NCI-H2227 treated with DMSO at 0.1 percent for 48 hours (cell line): Measurements from ENCODE around the gene BAIAP3.

Experiments used
- DNase-seq: peaks from one replicate; lab custom pipeline; 2025; lab: John Stamatoyannopoulos, UW

Gene BAIAP3

DNA sequence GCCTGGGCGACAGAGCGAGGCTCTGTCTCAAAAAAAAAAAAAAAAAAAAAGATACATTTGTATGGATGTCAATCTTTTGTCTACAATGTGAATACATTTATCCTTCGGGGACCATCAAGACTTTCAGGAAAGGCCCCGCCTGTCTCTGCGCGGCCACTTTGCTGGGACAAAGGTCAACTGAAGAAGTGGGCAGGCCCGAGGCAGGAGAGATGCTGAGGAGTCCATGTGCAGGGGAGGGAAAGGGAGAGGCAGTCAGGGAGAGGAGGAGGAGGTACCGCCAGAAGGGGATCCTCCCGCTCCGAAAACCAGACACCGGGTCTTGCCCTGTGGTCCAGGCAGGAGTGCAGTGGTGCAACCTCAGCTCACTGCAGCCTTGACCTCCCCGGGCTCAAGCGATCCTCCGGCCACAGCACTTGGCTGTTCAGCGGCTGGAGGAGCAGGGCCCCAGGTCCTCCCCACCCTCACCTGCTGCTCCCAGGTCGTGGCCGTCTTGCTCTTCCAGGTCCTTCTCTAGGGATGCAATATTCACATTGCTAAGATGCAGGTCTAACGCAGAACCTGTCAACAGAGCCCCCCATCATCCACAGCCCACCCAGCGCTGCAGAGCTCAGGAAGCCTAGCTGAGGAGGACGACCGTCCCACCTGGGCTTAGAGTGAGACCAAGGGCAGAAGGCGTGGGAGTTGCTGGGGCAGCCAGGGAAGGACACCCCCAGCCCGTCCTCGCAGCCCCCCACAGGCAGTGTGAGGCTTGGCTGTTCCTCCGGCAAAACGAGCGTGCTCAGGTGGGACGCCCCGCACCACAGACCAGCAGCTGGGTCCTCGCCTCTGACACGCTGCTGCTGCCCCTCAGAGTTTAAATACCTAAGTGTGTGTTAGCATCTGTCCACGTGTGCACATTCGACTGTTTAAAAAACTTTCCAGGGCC, 37.9 kb downstream of the BAIAP3 start:
- no peak for DNase-seq

DNA sequence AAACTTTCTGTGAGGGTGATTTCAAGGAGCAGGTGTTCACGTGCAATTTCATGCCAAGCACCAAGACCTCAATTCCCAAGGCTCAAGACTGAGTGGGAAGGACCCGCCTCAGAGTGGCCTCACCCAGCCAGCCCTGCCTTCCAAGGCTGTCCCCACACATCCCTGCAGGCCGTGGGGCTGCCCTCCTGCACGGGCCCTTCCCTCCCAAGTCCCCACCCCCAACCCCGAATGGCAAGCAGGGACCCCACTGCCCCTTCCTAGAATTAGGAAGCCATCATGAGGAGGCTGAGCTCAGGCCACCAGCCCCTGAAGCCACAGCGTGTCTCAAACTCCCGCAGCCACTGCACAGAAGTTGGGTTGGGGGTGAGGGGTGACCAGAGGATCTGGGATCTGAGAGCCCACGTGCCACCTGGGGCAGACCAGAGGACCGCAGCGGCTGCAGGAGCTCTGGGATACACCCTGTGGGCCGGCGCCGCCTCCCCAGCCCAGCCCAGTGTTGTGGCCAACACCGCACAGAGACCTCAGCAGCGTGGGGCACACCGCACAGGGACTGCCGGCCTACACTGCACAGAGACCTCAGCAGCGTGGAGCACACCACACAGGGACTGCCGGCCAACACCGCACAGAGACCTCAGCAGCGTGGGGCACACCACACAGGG, 39.0 kb downstream of the BAIAP3 start:
- no peak for DNase-seq

DNA sequence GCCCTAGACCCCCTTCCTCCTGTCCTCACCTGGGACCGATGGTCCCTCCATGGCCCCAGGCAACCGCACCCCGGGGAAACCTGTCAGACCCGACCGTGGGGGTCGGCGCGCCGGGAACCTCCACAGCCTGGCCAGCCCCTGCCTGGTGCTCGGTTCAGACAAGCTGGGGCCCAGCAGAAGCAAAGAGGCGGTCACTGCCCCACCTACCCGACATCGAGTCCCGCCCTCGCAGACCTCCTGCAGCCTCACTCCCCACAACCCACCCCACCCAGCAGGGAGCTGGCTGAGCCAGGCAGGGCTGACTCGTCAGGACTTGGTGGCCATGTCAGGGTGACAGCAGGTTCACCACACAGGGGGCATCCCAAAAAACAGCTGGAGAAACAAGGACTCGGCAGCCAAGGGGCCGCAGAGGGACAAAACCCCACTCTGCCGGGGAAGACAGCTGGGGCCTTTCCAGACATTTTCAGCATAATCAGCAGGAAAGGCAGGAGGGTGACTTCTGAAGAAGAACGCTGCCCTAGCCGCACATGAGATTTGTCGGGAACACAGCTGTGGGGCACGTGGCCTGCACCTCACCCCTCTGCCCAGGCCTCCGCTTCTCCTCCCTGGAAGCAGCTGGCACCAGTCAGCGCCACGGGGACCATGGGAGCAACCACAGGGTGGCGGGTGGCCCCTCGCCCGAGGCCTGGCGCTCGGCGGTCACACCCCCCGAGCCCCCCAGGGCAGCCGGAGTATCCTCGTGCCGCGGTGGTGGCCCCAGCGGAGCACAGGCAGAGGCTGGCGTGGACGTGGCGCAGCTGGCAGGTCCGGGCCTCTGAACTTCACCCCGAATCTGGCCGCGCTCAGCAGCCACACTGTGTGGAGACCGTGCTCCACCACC, 41.2 kb downstream of the BAIAP3 start:
- DNase-seq: no peak

DNA sequence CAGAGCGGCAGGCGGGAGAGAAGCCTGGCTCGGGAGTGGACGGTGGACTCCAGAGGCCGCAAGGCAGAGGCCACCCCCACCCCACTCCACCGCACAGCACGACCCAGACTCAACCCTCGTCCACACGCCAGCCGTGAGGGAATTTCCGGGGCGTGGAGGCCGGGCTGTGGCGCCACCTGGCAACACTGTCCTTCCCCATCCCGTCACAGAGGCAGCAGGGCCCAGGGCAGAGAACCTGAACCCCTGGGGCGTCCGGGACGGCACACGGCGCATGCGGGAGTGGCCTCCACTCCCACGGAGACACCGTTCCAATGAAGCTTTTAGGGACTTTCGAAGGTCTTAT, 41.8 kb downstream of the BAIAP3 start:
- DNase-seq: no peak

DNA sequence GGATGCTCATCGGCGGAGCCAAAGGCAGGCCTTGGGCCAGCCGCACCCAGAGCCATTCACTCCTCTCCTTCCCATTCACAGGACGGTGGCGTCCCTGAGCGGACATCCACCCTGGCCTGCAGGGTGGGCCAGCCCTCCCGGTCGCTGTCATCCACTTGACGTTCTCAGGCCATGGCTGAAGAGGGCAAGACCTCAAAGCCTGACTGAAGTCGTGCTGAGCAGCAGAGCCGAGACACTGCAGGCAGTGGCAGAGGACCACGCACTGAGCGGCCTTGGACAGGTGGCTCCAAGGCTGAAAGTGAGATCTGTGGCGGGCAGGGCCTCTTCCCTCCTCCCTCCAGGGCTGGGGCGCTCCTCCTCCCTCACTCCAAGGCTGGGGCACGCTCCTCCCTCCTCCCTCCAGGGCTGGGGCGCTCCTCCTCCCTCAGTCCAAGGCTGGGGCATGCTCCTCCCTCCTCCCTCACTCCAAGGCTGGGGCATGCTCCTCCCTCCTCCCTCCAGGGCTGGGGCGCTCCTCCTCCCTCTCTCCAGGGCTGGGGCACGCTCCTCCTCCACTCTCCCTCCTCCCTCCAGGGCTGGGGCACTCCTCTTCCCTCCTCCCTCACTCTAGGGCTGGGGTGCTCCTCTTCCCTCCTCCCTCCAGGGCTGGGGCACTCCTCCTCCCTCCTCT, 42.4 kb downstream of the BAIAP3 start:
- DNase-seq: no peak

DNA sequence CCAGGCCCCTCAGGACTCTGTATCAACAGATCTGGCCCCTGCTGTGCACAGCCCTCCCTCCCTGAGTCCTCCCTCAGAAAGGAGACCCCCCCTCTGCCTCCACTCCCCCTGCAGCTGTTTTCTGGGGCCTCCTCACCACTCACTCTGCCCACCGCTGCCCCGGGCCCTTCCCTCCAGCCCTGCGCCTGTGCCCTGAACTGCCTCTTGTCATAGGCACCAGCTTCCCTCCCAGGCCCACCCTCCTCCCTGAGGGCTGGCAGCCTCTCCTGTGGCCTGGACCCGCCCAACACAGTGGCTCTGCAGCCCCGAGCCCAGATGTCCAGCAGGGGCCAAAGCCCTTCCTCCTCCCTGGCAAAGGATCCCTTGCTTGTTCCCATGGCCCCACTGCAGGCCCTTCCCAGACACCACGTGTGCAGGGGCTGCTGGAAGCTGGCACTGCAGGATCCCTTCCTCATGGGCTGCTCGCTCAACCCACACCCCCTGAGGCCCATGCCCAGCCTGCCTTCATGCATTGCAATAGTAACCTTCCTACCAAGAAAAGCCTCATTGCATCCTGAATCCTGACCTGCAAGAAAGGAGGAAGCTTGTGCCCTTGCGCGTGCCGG, 44.1 kb downstream of the BAIAP3 start:
- DNase-seq: no peak

DNA sequence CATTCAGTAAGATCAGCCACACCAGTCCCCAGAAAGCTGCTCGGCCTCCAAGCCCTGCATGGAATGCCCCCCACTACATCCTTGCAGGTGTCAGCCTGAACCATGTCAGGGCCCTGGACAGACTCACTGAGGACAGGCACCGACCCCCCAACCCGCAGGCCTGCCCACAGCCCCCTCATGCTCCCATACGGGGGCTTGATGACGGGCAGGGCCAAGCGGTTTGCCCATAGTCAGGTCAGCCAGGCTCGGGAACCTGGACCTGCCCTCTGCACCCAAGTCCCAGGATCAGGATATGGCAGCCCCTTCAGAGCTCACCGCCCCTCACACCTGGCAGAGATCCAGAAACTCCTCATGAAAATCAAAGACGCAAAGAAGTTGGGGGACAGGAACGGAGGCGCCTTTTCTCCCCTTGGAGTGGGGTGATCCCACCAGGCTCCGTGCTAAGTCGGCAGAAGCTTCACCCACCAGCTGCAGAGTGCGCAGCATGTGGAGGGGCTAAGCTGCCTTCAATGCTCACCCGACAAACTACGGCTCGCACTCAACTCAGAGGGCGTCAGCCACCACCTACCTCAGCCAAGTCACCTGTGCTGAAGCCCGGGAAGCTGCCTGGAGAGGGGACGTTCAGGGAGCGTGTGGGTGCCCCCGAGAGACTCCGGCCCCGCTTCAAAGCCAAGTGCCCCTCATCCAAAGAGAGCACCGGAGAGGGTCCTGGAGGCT, 44.8 kb downstream of the BAIAP3 start:
- no peak for DNase-seq

DNA sequence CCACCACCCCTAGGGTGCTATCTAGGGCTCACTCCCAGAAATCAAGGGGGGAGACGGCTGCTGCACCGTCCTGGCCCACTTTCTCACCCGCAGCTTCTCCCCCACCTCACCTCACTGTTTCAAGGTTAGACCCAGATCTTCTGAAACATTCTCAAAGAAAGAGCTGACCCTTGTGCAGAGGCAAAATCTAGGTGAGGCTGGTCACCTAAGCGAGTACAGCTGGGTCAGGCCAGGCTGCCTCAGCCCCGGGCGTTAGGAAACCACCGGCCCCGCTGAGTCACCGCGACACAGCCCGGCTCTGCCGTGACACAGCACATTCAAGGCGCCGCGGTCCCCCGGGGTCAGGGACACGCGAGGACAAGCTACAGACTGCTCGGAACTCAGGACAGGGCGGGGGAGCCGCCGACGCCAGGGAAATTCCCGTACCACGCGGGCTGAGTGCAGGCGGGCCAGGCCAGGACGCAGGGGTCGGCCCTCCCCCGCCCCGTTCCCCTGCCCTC, 45.4 kb downstream of the BAIAP3 start:
- DNase-seq: no peak

DNA sequence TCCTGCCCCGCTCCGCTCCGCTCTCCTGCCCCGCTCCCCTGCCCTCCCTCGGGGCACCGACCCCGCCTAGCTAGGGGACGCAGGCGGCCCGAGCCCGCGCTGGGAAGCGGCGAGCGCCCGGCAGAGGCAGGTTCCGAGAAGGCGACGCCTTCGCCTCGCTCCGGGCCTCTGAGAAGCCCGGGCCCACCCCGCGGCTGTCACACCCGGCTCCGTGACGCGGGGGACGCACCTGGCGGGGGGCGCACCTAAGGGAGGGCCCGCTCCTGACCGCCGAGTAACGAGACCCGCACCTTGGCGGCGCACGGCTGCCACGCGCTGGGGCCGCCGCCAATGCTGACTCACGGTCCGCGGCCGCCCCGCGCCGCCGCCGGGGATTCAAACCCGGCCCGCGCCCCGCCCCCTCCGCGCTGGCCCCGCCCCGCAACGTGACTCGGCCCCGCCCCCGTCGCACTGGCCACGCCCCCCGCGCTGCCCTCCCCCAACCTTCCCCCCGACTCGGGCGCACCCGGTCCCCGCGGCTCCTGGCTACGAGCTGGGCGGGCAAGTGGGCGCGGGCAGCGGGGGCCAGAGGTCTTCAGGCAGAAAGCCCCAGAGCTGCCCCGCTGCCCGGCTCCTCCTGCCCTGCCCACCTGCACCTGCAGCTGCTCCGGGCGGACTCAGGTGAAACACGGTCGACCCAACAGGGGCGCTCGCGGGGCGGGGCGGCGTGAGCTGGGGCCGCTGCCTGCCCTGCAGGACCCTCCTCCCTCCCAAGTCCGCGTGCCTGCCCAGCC, 46.0 kb downstream of the BAIAP3 start:
- DNase-seq: peak; percentile 62

DNA sequence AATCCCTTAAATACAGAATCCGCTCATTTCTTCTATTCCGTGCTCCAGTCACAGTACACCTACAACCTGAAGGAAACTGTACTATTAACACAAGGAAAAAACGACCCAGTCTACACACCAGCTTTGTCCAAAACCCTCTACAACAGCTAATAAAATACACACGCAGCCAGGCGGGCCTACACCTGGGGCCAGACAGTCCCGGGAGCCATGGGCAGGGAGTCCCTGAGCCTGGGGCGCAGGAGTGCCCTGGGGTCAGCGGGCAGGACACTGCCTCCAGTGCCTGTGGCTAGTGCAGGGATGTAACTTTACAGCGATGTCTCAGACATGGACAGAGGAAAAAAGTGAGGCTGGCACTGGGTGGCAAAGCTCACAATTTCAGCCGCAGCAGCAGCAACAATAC, 46.8 kb downstream of the BAIAP3 start:
- no peak for DNase-seq

DNA sequence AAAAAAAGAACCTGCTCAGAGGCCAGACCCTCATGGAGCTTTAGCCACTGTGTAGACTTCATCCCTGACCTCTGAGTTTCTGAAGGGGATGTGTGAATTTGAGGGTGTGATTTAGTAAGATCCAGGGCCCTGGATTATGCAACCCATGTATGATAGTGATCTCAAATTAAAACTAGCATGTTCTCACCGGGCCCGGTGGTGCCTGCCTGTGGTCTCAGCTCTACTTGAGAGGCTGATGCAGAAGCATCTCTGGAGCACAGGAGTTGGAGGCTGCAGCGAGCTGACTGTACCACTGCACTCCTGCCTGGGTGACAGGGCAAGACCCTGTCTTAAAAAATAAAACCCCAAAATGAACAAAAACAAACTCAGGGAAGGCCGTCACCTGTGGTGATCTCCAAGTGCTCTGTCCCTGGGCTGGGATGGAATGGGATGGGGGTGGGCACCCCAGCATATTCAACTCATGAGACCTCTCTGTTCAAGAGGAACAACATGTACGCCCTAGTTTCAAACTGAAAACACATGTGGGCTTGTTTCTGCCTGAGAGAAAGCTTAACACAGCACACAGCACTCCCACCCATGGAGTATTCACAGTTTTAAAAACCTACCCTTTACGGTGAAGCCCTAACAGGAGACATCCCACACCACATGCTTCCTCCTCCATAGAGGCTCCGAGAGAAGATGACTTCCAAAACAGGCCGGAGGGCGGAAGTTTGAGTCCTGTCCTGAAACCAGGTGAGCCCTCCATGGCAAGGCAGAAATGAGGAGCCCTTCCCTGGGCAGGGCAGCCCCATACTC, 48.4 kb downstream of the BAIAP3 start:
- DNase-seq: no peak

DNA sequence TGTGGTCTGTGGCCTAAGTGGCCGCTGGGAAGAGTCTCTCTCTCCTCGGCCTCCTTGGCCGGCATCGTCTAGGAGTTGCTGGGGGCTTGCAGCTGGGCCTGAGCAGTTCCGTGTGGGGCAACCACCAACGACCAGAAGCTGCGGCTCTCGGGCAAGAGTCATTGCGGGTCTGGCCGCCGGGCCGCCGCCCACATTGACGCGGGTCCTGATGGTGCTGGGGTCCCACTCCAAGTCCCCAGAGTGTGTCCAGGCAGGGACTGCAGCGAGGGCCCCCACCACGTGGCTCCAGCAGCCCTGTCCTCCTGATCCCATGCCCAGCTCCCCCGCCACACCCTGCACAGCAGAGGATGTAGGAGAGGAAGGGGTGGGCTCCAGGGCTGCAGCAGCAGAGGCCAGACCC, 50.1 kb downstream of the BAIAP3 start:
- DNase-seq: no peak

DNA sequence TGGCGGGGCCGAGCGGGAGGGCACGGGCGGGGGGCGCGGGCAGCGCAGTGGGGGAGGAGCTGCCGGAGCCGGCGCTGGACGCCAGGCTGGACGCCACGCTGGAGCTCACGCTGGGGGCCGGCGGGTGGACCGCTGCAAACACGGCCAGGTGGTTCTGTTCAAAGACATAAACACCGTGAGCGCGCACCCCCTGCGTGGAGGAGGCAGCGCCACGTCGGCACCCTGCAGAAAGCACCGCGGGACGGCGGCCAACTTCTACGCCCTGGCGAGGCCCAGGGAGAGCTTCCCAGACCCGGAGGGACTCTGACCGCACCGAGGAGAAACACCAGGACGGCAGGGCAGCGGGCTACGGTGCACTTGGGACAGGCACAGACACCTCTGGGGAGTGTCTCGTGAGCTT, 51.8 kb downstream of the BAIAP3 start:
- no peak for DNase-seq

DNA sequence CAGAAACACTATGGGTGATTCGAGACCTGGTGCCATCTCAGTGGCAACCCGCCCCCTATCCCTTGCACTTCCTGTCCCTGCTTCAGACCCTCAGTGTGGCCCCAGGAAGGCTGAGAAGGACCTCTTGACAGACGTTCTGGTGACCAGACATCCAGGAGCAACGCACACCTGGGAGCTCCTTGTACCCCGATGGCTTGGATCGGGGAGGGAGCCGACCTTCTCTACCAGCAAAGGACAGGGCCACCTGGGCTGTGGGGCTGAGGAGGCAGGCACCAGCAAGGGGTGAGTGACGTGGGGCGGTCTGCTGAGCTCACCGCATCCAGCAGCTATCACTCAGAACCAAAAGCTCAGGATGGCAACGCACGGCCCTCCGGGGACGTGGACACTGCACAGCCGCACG, 53.9 kb downstream of the BAIAP3 start:
- no peak for DNase-seq

DNA sequence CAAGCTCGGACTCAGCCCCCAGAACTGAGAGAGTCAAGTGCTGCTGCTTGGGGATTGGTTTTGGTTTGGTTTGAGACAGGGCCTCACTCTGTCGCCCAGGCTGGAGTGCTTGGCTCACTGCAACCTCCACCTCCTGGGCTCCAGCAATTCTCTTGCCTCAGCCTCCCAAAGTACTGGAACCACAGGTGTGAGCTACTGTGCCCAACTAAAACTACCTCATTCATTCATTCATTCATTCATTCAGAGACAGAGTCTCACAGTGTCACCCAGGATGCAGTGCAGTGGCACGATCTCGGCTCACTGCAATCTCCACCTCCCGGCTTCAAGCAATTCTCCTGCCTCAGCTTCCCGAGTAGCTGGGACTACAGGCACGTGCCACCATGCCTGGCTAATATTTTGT, 56.3 kb downstream of the BAIAP3 start:
- DNase-seq: no peak

DNA sequence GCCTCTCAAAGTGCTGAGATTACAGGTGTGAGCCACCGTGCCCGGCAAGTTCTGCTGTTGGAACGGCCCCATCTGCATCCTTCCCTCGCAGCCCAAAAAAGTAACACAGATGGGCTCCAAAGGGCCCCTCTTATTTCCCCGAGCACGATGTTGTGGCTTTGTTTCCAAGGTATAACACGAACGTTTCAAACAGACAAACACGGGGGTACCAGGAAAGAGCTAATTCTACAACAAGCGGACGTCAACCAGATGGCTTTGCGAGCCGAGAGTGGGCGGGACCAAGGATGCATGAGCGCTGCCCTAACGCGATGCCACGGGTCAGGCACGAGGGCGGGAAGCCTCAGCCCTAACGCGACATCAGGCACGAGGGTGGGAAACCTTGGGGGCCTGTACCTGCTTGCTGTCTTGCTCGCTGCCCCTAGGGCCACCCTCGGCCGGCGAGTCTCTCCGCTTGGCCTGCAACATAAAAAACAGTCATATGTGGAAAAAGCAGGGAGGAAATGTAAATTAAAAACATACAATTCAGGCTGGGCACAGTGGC, 56.9 kb downstream of the BAIAP3 start:
- no peak for DNase-seq

DNA sequence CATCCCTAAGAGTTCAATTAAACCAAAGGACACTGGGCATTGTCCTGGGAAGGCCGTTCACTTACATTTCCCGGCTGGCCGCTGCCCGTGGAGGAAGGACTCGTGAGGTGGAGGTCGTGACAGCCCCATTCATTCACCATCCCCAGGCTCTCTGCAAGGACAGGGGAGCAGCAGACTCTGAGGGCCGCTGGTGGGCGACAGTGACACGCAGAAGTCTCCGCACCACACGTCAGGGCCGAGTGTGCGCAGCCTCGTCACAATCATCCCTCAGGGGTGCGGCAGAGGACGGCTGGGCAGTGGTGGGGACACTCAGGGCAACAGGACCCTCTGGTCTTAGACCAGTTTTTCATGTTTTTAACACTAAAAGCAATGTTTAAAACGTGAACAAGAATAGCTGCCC, 59.4 kb downstream of the BAIAP3 start:
- no peak for DNase-seq

DNA sequence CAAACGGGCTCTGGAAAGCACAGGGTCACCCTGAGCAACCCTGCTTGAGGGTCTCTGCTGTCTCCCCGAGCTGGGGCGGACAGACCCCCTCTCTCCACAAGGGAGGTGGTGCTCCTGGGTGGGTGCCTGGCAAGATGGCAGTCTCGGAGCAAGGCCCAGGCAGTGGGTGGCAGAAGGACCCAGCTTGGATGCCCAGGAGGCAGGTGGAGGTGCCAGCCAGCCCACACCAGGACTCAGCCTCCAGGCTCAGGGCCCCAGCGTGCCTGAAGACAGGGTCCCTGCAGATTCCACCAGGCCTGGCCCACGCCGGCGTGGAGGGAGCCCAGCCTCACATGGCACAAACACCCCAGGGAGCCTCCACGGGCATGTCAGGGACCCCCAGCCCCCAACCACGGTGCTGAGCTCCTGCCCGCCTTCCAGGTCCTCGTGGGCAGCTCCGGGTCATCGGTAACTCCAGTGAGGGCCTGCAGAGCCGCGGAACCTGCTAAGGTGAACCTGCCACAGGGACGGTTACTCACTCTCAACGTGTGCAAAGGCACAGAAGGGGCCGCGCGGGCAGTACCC, 60.2 kb downstream of the BAIAP3 start:
- no peak for DNase-seq
